Smooth muscle cell (in vitro differentiated cells): Measurements from ENCODE around the gene LMTK2. TPM values are rescaled to one million over a fixed set of nuclear protein-coding genes. Genes with fewer than 3 reads are reported as not detected.

Source experiments
- DNase-seq: peaks from one replicate; lab custom pipeline; 2025; ENCODE audit not compliant: unreplicated experiment; lab: John Stamatoyannopoulos, UW
- H2AFZ ChIP-seq: fragments of 200-600 bp; sonication (generic); 2 replicates; pipeline ENCODE4 v1.6.0; 2016; ENCODE audit warnings: antibody characterized with exemption, low read depth, mild to moderate bottlenecking
- H3F3A ChIP-seq: fragments of 200-600 bp; sonication (generic); 2 replicates; pipeline ENCODE4 v1.6.0; 2017; ENCODE audit warnings: antibody characterized with exemption, low read depth
- H3K27ac ChIP-seq: fragments of 200-600 bp; sonication (generic); 2 replicates; pipeline ENCODE4 v1.5.1; 2016; ENCODE audit warnings: low read depth, mild to moderate bottlenecking
- H3K27me3 ChIP-seq: fragments of 200-600 bp; sonication (generic); 2 replicates; pipeline ENCODE4 v1.6.1; 2016; ENCODE audit warnings: low read depth, mild to moderate bottlenecking
- H3K36me3 ChIP-seq: fragments of 200-600 bp; sonication (generic); 2 replicates; pipeline ENCODE4 v1.5.1; 2016; ENCODE audit warnings: low read depth
- H3K4me1 ChIP-seq: fragments of 200-600 bp; sonication (generic); 2 replicates; pipeline ENCODE4 v1.5.1; 2016; ENCODE audit warnings: low read depth
- H3K4me2 ChIP-seq: fragments of 200-600 bp; sonication (generic); 2 replicates; pipeline ENCODE4 v1.6.0; 2016; ENCODE audit warnings: mild to moderate bottlenecking
- H3K4me3 ChIP-seq: fragments of 200-600 bp; sonication (generic); 2 replicates; pipeline ENCODE4 v1.5.1; 2016; ENCODE audit warnings: mild to moderate bottlenecking
- H3K79me2 ChIP-seq: fragments of 200-600 bp; sonication (generic); 2 replicates; pipeline ENCODE4 v1.6.0; 2016; ENCODE audit warnings: low read depth, mild to moderate bottlenecking
- H3K9ac ChIP-seq: fragments of 200-600 bp; sonication (generic); 2 replicates; pipeline ENCODE4 v1.6.0; 2016; ENCODE audit warnings: low read depth
- H3K9me3 ChIP-seq: fragments of 200-600 bp; sonication (generic); replicated peaks from 2 replicates; pipeline ENCODE4 v1.5.1; 2016; ENCODE audit warnings: low read depth
- H4K20me1 ChIP-seq: fragments of 200-600 bp; sonication (generic); 2 replicates; pipeline ENCODE4 v1.6.0; 2016; ENCODE audit warnings: low read depth
- CTCF ChIP-seq: fragments of 200-600 bp; sonication (generic); IDR thresholded peaks from 2 replicates; pipeline ENCODE4 v1.5.1; 2017; ENCODE audit warnings: borderline replicate concordance, mild to moderate bottlenecking, antibody characterized with exemption; ENCODE audit not compliant: insufficient read depth, poor library complexity, severe bottlenecking
- WGBS: methylation state at CpG from one replicate; pipeline ENCODE4 v1.1.7; 2016; ENCODE audit warnings: low lambda C conversion rate; 5-methylcytosine and 5-hydroxymethylcytosine counted together
- polyA plus RNA-seq: library from polyadenylated mRNA; unstranded; fragments of >200 nt; fragmentation: Nextera tagmentation; extraction: Ambion mirVana; gene quantifications from 2 replicates; pipeline ENCODE4 v1.2.1, GENCODE V29; 2016
- total RNA-seq: library from RNA; depleted of rRNA; stranded (reverse); fragments of >200 nt; gene quantifications from 2 replicates; pipeline ENCODE4 v1.2.3, GENCODE V29; 2014

LMTK2 gene
- total and polyA plus RNA-seq, 2 experiments from 2014 or later, result 3.0 to 8.7 TPM

DNA sequence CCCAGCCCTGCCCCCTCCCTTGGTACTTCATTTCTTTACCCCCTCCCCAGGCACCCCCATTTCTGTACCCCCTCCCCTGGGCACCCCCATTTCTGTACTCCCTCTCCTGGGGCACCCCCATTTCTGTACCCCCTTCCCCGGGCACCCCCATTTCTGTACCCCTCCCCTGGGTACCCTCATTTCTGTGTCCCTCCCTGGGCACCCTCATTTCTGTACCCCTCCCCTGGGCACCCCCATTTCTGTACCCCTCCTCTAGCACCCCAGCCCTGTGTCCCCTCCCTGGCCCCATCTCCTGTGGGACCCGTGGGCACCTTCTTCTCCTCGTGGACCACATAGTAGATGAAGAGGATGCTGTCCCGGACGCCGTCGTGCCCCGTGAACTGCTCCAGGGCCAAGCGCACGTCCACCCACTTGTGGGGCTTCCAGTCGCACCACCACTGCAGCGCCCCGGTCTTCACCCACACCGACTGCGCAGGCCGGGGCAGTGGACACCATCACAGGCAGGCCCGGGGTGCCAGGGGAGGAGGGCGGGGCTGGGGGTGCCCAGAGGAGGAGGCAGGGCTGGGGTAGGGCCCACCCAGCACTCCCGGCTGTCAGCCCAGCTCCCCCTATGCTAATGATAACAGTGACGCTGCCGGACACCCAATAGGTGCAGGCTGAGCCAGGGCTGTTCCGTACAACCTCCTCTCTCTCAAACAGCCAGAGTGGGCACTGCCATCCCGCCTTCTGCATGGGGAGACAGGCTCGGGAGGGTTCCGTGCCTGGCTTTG is 125.0 kb downstream of the LMTK2 start:
- 97% methylated on average over 20 of the region's 25 CpGs for WGBS
- H3K9ac ChIP-seq, result no peak overlapping the region
- no peaks in the 10 kb centered on the region for H3K36me3 ChIP-seq
- no peaks in the 10 kb centered on the region for H3K4me1 ChIP-seq
- no peaks in the 10 kb centered on the region for H3K27me3 ChIP-seq
- no peaks in the 10 kb centered on the region for H4K20me1 ChIP-seq
- no peaks in the 10 kb centered on the region for H3K79me2 ChIP-seq
- H3K4me2 ChIP-seq, result no peak overlapping the region
- H3K9me3 ChIP-seq, result no peaks in the 10 kb centered on the region
- no peak overlapping the region for H3K27ac ChIP-seq
- no peak overlapping the region for H3K4me3 ChIP-seq
- no peak for TF ChIP-seq CTCF
- no peak overlapping the region for H2AFZ ChIP-seq
- H3F3A ChIP-seq, result no peaks in the 10 kb centered on the region
- DNase-seq, result no peak

DNA sequence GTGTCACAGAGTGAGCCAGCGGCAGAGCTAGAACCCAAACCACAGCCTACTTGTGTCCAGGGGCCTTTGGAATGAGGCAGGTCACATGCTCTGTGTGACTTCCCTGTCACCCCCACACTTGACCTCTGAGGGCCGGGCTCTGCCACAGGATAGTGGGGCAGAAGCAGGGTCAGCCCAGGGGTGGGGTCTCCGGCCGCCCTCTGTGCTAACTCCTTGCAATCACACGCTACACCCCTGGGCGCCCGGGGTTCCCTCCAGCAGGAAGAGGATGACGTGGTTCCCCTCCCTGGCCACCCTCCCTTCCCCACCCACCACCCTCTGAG is 125.6 kb downstream of the LMTK2 start:
- TF ChIP-seq CTCF, result no peak
- H3K4me1 ChIP-seq, result no peaks in the 10 kb centered on the region
- no peaks in the 10 kb centered on the region for H3F3A ChIP-seq
- no peaks in the 10 kb centered on the region for H3K36me3 ChIP-seq
- DNase-seq, result no peak
- H3K79me2 ChIP-seq, result no peaks in the 10 kb centered on the region
- H3K9ac ChIP-seq, result no peak overlapping the region
- no peaks in the 10 kb centered on the region for H3K9me3 ChIP-seq
- H3K4me2 ChIP-seq, result no peak overlapping the region
- no peaks in the 10 kb centered on the region for H3K27me3 ChIP-seq
- no peak overlapping the region for H3K27ac ChIP-seq
- WGBS, result 98% methylated on average over 8 of the region's 8 CpGs
- H4K20me1 ChIP-seq, result no peaks in the 10 kb centered on the region
- no peak overlapping the region for H2AFZ ChIP-seq
- no peak overlapping the region for H3K4me3 ChIP-seq

- Histone ChIP-seq H4K20me1 (no peaks in the 10 kb centered on the region), H3K4me1 (no peaks in the 10 kb centered on the region), H3K4me3 (no peak overlapping the region), H3K9ac (no peak overlapping the region), H3K9me3 (no peaks in the 10 kb centered on the region), H3K27ac (no peak overlapping the region), H3K79me2 (no peaks in the 10 kb centered on the region), H3K4me2 (no peak overlapping the region), H3K36me3 (no peaks in the 10 kb centered on the region), H2AFZ (no peak overlapping the region), H3K27me3 (no peaks in the 10 kb centered on the region), H3F3A (no peaks in the 10 kb centered on the region)
- 97% methylated on average over 16 of the region's 16 CpGs for WGBS
- DNase-seq, result no peak
- TF ChIP-seq CTCF, result no peak
Observed at GRCh38 chr7:98232799-98233198, 126.1 kb downstream of the LMTK2 start.
